Raji (cell line): Measurements from ENCODE around the gene GSTT2B.
"Not testable (repeated sequence)": the region's sequence is repeated elsewhere in the genome, so short reads cannot be mapped to it uniquely, and the experiment has no call there.

Experiments used
- POLR2A ChIP-seq: IDR thresholded peaks from 2 replicates; pipeline ENCODE4 v1.6.1; 2011; ENCODE audit warnings: low read depth, low read length, control low read depth; ENCODE audit not compliant: insufficient read depth

GSTT2B gene

GRCh38 chr22:23961084-23961771, at the start of gene GSTT2B:
Gene GSTT2B (minus strand): TSS chr22:23961195. CDS start chr22:23961131, 64 bp downstream.
- TF ChIP-seq POLR2A, result not testable (repeated sequence)

DNA sequence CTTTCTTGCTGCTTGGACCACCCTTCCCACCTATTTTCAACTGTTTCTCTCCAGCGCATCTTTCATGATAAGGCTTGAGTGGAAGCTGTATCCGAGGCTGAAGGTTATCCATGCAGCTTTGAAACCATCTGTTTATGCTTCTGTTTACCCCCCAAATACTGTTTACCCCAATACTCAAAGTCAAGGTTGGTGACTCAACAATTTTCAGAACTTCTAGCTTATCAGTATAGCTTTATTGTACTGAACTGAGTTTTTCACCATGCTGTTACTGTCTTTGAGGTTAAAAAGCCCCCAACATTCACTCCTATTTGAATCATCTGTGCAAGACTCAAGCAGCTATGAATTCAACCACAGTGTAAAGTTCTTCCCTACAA, 49.0 kb upstream of the GSTT2B start:
- no peak for TF ChIP-seq POLR2A

- TF ChIP-seq POLR2A, result no peak
Measured at GRCh38 chr22:24009227-24010017, 48.4 kb upstream of the GSTT2B start.

DNA sequence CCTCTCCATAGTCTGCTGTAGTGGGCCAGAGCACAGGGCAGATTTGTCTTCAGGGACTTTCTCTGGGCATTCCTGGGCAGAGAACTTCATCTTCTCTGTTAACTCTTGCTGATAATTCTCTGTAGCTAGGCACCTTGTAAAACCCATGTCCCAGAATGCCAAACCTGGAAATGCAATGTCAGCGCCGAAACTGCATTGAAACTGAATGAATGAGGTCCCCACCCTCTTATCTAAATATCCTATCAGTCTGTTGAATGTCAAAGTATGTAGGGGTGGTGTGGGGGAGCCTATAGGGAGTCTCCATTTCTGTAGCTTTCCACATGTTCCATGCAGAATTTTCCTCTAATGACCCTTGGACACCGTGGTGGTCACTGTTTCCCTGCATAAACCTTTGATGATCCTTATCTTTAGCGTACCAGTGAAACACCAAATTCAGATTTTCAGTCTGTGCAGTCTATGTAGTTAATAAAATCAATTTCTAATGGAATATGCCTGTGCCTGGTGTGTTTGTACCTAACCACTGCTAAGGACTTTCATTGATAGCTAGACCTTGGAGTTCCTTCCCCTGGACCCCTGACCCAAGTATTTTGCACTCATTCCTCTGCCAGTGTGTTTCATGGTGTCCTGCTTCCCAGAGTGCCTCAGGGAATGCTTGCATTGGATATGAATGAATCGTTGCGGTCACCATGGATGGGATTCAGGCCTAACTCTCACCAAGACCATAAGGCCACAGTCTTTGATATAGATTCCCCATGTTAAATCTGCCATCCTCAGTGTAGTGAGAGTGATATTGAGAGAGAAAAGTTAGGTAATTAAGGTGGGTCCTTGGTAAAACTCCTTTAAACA, 47.6 kb upstream of the GSTT2B start:
- TF ChIP-seq POLR2A, result no peak

DNA sequence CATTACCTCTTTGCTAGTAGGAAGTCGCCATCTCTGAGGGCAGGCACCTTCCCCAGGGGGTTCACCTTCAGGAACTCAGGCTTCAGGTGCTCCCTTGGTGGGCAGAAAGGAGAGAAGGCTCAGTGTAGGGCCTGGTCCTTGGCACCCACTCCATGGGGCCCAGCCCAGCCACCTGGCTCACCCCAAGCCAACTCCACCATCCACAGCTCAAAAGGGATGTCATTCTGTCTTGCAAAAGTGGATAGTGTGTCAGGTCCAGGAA, 47.0 kb upstream of the GSTT2B start:
- TF ChIP-seq POLR2A, result no peak

- TF ChIP-seq POLR2A, result no peak
Measured at GRCh38 chr22:24007253-24008021, 46.4 kb upstream of the GSTT2B start.

GRCh38 chr22:24006914-24007214, 45.9 kb upstream of the GSTT2B start:
- no peak for TF ChIP-seq POLR2A

- TF ChIP-seq POLR2A, result no peak
Measured at GRCh38 chr22:24006207-24006913, 45.4 kb upstream of the GSTT2B start.

GRCh38 chr22:24005201-24005600, 44.2 kb upstream of the GSTT2B start, which contains the start of gene GSTT4:
Gene GSTT4 (minus strand): TSS chr22:24005453. CDS start chr22:24005356, 97 bp downstream.
- no peak for TF ChIP-seq POLR2A

- no peak for TF ChIP-seq POLR2A
Measured at GRCh38 chr22:24003887-24004286, 42.9 kb upstream of the GSTT2B start.

DNA sequence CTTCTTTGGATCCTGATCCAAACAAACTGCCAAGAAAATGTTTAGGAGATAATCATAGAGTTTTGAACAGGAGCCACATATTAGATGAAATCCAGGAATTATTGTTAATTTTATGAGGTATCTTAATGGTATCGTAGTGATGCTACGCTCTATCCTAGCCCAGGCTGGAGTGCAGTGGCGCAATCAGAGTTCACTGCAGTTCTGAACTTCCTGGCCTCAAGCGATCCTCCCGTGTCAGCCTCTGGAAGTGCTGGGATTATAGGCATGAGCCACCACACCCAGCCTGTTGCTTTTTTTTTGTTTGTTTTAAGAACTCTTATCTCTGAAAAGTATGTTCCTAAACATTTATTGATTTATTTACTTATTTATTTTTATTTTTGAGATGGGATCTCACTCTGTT, 41.9 kb upstream of the GSTT2B start:
- TF ChIP-seq POLR2A, result no peak

- no peak for TF ChIP-seq POLR2A
Measured at GRCh38 chr22:24002272-24002671, 41.3 kb upstream of the GSTT2B start.

DNA sequence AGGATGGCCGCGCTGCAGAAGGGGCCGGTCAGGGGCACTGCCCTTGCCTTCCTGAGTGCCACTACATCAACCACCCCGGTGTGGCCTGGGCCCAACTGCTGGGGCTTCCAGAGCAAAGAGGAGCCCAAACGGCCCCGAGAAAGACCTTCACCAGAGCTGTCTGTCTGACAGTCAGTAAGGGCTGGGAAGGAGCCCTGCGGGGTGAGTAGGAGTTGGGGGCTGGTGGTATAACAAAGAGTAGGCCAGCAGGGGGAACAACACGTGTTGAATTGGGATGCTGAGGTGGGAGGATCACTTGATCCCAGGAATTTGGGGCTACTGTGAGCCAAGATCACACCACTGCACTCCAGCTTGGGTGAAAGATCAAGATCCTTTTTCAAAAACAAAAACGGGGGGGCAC, 40.3 kb upstream of the GSTT2B start:
- TF ChIP-seq POLR2A, result no peak

GRCh38 chr22:23997092-23997491, 36.1 kb upstream of the GSTT2B start:
- TF ChIP-seq POLR2A, result no peak

- TF ChIP-seq POLR2A, result no peak
Measured at GRCh38 chr22:23984430-23984829, 23.4 kb upstream of the GSTT2B start.
